HEK293T (cell line): ENCODE data around the gene SHF.
A peak's percentile ranks its signal among the peaks of the same experiment; 100 is the strongest.

Experiments used
- CTCF ChIA-PET: fragments of 350-600 bp; formaldehyde crosslinking; extraction: SDS; loops from one replicate; lab custom pipeline; 2021; ENCODE audit warnings: antibody characterized with exemption, inconsistent platforms; lab: Yijun Ruan, JAX
- POLR2A ChIA-PET: fragments of 350-600 bp; formaldehyde crosslinking; extraction: SDS; loops from one replicate; lab custom pipeline; 2020; ENCODE audit warnings: antibody characterized with exemption, inconsistent platforms; lab: Yijun Ruan, JAX
- DNase-seq: peaks from one replicate; pipeline ENCODE4 v3.0.0; 2012; ENCODE audit warnings: mixed read lengths; ENCODE audit errors: extremely low spot score
- ARNT ChIP-seq: fragments of 450-650 bp; IDR thresholded peaks from 2 replicates; pipeline ENCODE4 v1.6.1; 2017; ENCODE audit warnings: mild to moderate bottlenecking
- BHLHE40 ChIP-seq: fragments of 450-650 bp; IDR thresholded peaks from 2 replicates; pipeline ENCODE4 v1.6.1; 2016; ENCODE audit warnings: mild to moderate bottlenecking, moderate library complexity, borderline replicate concordance
- CTBP1 ChIP-seq: fragments of 450-650 bp; IDR thresholded peaks from 2 replicates; pipeline ENCODE4 v1.6.1; 2016; ENCODE audit warnings: borderline replicate concordance
- ELF4 ChIP-seq: fragments of 450-650 bp; IDR thresholded peaks from 2 replicates; pipeline ENCODE4 v1.6.1; 2017; ENCODE audit warnings: antibody characterized with exemption
- FOXA1 ChIP-seq: fragments of 450-650 bp; IDR thresholded peaks from 2 replicates; pipeline ENCODE4 v1.6.1; 2016; ENCODE audit warnings: mild to moderate bottlenecking
- FOXK2 ChIP-seq: fragments of 450-650 bp; IDR thresholded peaks from 2 replicates; pipeline ENCODE4 v1.6.1; 2016; ENCODE audit warnings: mild to moderate bottlenecking
- FOXM1 ChIP-seq: fragments of 450-650 bp; IDR thresholded peaks from 2 replicates; pipeline ENCODE4 v1.6.1; 2017; ENCODE audit warnings: mild to moderate bottlenecking, borderline replicate concordance
- HDGF ChIP-seq: fragments of 450-650 bp; IDR thresholded peaks from 2 replicates; pipeline ENCODE4 v1.6.1; 2017; ENCODE audit warnings: antibody characterized with exemption, borderline replicate concordance
- L3MBTL2 ChIP-seq: fragments of 450-650 bp; conservative IDR thresholded peaks from 2 replicates; pipeline ENCODE4 v1.6.1; 2016; ENCODE audit warnings: mild to moderate bottlenecking
- LEF1 ChIP-seq: fragments of 450-650 bp; IDR thresholded peaks from 2 replicates; pipeline ENCODE4 v1.6.1; 2017; ENCODE audit warnings: mild to moderate bottlenecking, borderline replicate concordance
- NFRKB ChIP-seq: fragments of 450-650 bp; IDR thresholded peaks from 2 replicates; pipeline ENCODE4 v1.6.1; 2016; ENCODE audit warnings: mild to moderate bottlenecking, moderate library complexity
- PKNOX1 ChIP-seq: fragments of 450-650 bp; IDR thresholded peaks from 2 replicates; pipeline ENCODE4 v1.6.1; 2016
- SP1 ChIP-seq: fragments of 450-650 bp; IDR thresholded peaks from 2 replicates; pipeline ENCODE4 v1.6.1; 2017
- SUZ12 ChIP-seq: fragments of 450-650 bp; IDR thresholded peaks from 2 replicates; pipeline ENCODE4 v1.6.1; 2016; ENCODE audit warnings: mild to moderate bottlenecking
- TARDBP ChIP-seq: fragments of 450-650 bp; IDR thresholded peaks from 2 replicates; pipeline ENCODE4 v1.6.1; 2016
- ZNF384 ChIP-seq: fragments of 450-650 bp; IDR thresholded peaks from 2 replicates; pipeline ENCODE4 v1.6.1; 2016

Gene SHF

GRCh38 chr15:45131510-45131909 is 56.3 kb downstream of the SHF start:
- ChIA-PET POLR2A (no interaction called here), CTCF (no interaction called here)
- no peak for TF ChIP-seq ARNT
- TF ChIP-seq SUZ12: no peak
- TF ChIP-seq ELF4: no peak
- TF ChIP-seq ZNF384: no peak
- TF ChIP-seq PKNOX1: no peak
- no peak for TF ChIP-seq BHLHE40
- TF ChIP-seq LEF1: no peak
- no peak for TF ChIP-seq HDGF
- TF ChIP-seq TARDBP: no peak
- no peak for TF ChIP-seq FOXK2
- no peak for TF ChIP-seq FOXM1
- TF ChIP-seq SP1: no peak
- no peak for TF ChIP-seq L3MBTL2
- no peak for DNase-seq

GRCh38 chr15:45130291-45131000 is 57.3 kb downstream of the SHF start:
- no peak for TF ChIP-seq PKNOX1
- TF ChIP-seq NFRKB: no peak
- no peak for TF ChIP-seq SP1
- TF ChIP-seq L3MBTL2: no peak
- TF ChIP-seq TARDBP: no peak
- TF ChIP-seq SUZ12: no peak
- no peak for TF ChIP-seq CTBP1
- TF ChIP-seq FOXA1: no peak
- no peak for TF ChIP-seq ZNF384
- no peak for TF ChIP-seq ELF4
- CTCF ChIA-PET: no interaction called here
- DNase-seq: no peak
- POLR2A ChIA-PET: no interaction called here

GRCh38 chr15:45129651-45130129 is 58.1 kb downstream of the SHF start, which contains the start of the genes DUOX1 and DUOXA1:
Gene DUOX1, plus strand, starts transcription at chr15:45129994. Its CDS starts 1,973 bp downstream, at chr15:45131967.
Gene DUOXA1, minus strand, starts transcription at chr15:45129879. Its CDS starts 6,865 bp downstream, at chr15:45123014.
- TF ChIP-seq SP1: no peak
- TF ChIP-seq PKNOX1: no peak
- TF ChIP-seq NFRKB: no peak
- TF ChIP-seq LEF1: no peak
- no peak for TF ChIP-seq FOXK2
- no peak for TF ChIP-seq L3MBTL2
- no peak for TF ChIP-seq ELF4
- no peak for TF ChIP-seq HDGF
- no peak for TF ChIP-seq ZNF384
- TF ChIP-seq FOXM1: no peak
- no peak for TF ChIP-seq BHLHE40
- no peak for TF ChIP-seq CTBP1
- no peak for TF ChIP-seq SUZ12
- no peak for TF ChIP-seq TARDBP
- no peak for TF ChIP-seq ARNT
- DNase-seq: no peak
- ChIA-PET POLR2A (no interaction called here), CTCF (no interaction called here)

GRCh38 chr15:45128971-45129639 is 58.7 kb downstream of the SHF start:
- no peak for DNase-seq
- POLR2A ChIA-PET: no interaction called here
- TF ChIP-seq SP1 (no peak), CTBP1 (no peak), LEF1 (no peak), L3MBTL2 (no peak), PKNOX1 (no peak), FOXM1 (no peak), FOXA1 (no peak), ELF4 (no peak), BHLHE40 (no peak), ARNT (no peak), TARDBP (no peak), FOXK2 (no peak), ZNF384 (no peak), SUZ12 (no peak), HDGF (no peak), NFRKB (no peak)
- CTCF ChIA-PET: no interaction called here

GRCh38 chr15:45126535-45127158 is 61.1 kb downstream of the SHF start:
- TF ChIP-seq ELF4 (no peak), NFRKB (no peak), PKNOX1 (peak; percentile 47; the same call in 1 of the 2 replicates), BHLHE40 (no peak)

More at GRCh38 chr15:45126535-45127158, 61.1 kb downstream of the SHF start:
- CTCF ChIA-PET: interaction anchor here (0.7 to 1.1 kb wide), 4 partner anchors 8 to 37 kb away, joined by 3 to 8 read pairs (median 4); no protein-coding TSS in a partner anchor
- POLR2A ChIA-PET: interaction anchor here (1.6 kb wide), 1 partner anchor 153 kb away, joined by 4 read pairs; no protein-coding TSS in a partner anchor
- DNase-seq: peak; percentile 17
